Fibroblast of skin of right quadriceps (primary cell): ENCODE results near the gene MAGEA9B.
"Not testable (repeated sequence)": the region's sequence is repeated elsewhere in the genome, so short reads cannot be mapped to it uniquely, and the experiment has no call there.

Experiments
- DNase-seq: peaks from one replicate; pipeline ENCODE4 v3.0.0-alpha.2; 2013

MAGEA9B gene

GRCh38 chrX:149532868-149533267 lies 54.4 kb downstream of the MAGEA9B start:
- not testable (repeated sequence) for DNase-seq
